GOT3 (cell line): ENCODE data around the gene SPTBN5.

Experiments
- DNase-seq: peaks from one replicate; lab custom pipeline; 2025; ENCODE audit warnings: mixed read lengths; lab: John Stamatoyannopoulos, UW

Gene SPTBN5

GRCh38 chr15:41926185-41927056 is 32.6 kb upstream of the SPTBN5 start:
- DNase-seq, result no peak

GRCh38 chr15:41925086-41925608 is 31.3 kb upstream of the SPTBN5 start:
- DNase-seq, result no peak

GRCh38 chr15:41923401-41923997 is 29.6 kb upstream of the SPTBN5 start:
- no peak for DNase-seq

DNA sequence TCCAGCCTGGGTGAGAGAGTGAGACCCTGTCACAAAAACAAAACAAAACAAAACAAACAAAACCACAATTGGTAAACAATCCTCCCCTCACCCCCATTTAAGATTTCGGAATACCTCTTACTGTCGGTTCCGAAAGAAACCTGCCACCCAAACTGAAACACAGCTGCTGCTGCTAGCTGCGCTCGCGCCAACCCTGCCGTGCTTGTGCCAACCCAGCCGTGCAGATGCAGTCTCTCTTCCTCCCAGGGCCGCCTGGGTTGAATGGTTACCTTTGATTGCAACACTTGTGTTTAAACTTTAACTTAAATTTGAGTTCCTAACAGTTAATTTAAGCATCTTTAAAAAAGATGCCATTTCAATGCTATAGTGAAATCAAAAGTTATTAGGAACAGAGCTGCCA is 28.5 kb upstream of the SPTBN5 start:
- DNase-seq, result no peak

DNA sequence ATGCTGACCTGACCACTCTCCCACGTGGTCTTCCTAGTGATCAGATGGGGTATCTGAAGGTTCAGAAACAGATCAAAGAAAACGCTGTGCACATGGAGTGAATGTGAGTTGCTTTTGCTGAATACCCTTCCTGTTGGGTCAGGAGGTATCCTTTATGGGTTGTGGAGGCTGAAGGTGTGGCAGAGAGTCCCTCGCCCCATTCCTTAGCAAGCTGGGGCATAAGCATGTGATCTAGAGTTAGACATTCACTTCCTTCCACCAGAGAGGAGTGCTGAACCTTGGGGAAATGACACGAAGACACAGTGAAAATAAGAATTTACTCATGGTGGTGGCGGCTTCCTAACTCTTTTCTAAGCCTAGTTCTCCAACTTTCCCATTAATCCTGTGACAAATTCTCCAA is 27.8 kb upstream of the SPTBN5 start:
- DNase-seq, result no peak

GRCh38 chr15:41921167-41921566 is 27.3 kb upstream of the SPTBN5 start:
- no peak for DNase-seq

GRCh38 chr15:41919954-41920538 is 26.2 kb upstream of the SPTBN5 start:
- no peak for DNase-seq

DNA sequence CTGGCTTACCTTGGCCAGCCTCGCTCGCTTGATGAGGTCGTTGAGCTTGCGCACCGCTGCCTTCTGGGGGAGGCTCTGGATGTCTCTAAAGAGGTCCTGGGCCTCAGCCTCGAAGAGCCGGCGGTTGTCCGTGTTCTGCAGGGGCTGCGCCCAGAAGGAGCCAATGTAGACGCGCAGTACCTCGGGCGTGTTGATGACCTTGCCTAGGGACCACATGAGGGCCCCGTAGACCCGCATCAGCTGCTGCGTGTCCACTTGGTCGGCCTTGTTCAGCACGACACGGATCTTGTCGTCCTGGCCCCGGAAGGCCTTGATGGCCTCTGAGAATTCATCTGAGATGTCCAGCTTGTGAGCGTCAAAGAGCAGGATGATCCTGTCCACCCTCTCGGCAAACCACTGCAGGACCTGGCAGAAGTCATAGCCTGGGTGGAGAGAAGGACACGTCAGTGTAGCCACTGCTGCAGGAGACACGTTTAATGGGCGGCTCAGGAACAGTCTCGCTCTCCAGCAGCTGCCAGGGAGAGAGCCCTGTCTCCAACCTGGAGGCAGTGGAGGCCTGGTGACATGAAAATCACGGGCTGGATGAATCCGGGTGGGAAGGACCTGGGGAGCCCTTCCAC is 25.5 kb upstream of the SPTBN5 start:
- DNase-seq, result no peak

DNA sequence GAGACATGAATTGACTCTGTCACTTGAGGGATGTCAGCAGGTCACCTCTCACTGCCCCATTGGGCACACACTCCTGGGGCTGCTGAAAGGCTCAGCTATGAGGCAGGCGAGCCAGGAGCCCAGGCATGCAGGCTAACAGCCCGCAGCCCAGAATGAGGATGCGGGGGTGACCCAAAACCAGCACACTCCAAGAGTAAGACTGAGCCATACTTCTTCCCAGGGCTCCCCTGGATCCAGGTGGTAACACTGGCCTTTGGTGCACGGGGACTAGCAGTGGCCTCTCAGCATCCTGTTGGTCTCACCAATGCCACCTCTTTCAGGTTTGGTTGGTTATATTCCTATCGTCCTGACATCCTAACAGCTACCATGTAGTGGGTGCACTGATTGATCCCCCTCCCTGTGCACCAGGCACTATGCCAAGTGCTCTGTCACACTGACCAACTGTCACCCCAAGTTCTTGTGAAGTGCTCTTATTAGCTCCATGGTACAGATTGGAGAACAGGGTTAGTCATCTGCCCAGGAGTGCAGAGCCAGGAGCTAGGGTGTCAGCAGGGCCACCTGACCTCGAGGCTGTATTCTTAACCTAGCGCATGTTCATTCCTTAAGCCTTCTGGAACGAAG is 24.8 kb upstream of the SPTBN5 start:
- no peak for DNase-seq

- DNase-seq, result no peak
Measured at GRCh38 chr15:41917767-41918430, 24.0 kb upstream of the SPTBN5 start.

GRCh38 chr15:41915255-41915994 is 21.6 kb upstream of the SPTBN5 start:
- DNase-seq, result no peak

GRCh38 chr15:41914411-41914810 is 20.6 kb upstream of the SPTBN5 start:
- DNase-seq, result no peak

- DNase-seq, result no peak
Measured at GRCh38 chr15:41913256-41913655, 19.4 kb upstream of the SPTBN5 start.

DNA sequence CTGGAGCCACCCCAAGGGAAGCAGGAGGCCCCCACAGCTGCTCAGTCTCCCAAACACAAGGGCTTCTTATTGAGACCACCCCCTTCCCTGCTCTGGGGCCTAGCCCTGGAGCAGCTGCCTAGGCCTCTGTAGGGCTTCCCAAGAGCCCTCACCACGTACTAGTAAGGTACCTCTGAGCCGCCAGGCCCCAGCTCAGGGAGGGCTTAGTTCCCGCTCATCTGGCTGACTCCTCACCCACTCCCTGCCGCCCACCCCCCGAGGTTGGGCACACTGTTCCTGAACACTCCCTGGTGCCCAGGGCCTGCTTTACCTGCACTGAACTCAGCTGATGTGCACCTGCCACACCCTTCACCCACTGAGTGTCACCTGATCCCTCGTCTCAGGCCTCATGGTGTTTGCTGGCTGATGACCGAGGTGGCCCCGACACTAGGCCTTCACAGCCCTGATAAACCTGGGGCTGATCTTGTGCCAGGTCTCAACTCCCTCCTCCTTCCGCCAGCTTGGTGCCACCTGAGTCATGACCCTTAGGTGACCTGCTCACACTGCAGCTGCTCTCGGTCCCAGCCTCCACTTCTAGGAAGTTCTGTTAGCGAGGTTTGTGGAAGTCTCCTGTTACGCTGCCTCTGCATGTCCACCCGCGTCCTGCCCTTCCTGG is 18.0 kb upstream of the SPTBN5 start:
- no peak for DNase-seq

GRCh38 chr15:41908736-41909461 is 15.0 kb upstream of the SPTBN5 start:
- DNase-seq, result no peak

GRCh38 chr15:41907141-41907540 is 13.3 kb upstream of the SPTBN5 start:
- DNase-seq, result no peak

DNA sequence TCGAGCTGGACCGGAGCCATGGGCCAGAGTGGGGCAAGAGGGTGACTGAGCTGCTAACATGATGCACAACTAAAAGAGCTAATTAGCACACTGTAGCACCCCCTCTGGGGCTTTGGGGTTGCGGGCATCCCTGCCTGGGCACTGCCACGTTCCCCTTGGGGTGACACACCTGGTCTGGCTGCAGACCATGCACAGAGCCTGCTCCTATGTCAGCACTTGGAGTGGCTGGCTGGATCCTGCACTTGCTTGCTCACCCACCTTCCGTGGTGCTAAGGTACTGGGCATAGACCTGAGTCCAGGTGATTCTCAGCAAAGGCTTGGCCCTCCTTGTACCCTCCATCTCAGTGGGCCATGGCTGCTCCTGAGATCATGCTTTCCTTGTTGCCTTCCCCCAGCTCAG is 12.8 kb upstream of the SPTBN5 start:
- no peak for DNase-seq

DNA sequence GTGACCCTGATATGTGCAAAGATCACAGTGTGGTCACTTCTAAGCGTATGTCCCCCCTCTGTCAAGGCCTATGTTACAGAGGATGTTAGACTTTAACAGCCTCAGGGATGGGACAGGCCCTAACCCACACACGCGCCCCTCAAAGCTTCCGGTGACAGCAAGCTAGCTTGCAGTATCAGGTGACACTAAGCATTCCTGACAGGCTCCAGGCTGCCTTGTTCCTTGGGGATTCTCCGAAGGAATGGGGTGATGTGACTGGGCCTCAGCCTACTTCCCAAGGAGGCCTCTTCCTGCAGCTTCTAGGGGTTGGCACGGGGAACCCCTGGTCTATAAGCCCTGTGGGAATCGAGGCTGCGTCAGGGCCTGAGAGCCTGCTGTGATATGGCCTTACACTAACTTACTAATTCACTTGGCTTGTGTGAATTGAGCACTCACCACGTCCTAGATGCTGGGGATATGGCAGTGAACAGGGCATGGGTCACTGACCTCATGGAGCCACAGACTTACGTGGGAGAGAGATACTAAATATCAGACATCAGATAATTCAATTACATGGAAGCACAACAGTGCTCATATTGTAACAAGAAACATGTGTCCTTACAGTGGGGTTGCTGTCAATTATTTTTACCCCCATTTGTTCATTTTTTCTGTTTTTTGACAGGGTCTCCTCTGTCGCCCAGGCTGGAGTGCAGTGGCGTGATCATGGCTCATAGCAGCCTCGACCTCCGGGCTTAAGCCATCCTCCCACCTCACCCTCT is 11.4 kb upstream of the SPTBN5 start:
- no peak for DNase-seq

- DNase-seq, result no peak
Measured at GRCh38 chr15:41904541-41905005, 10.7 kb upstream of the SPTBN5 start.
